ENCODE results near the gene FRMPD4.
"Not testable (repeated sequence)": the region's sequence is repeated elsewhere in the genome, so short reads cannot be mapped to it uniquely, and the experiment has no call there.

The FRMPD4 gene

DNA sequence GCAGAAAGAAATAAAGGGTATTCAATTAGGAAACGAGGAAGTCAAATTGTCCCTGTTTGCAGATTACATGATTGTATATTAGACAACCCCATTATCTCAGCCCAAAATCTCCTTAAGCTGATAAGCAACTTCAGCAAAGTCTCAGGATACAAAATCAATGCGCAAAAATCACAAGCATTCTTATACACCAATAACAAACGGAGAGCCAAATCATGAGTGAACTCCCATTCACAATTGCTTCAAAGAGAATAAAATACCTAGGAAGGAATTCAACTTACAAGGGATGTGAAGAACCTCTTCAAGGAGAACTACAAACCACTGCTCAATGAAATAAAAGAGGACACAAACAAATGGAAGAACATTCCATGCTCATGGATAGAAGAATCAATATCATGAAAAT, 404.0 kb downstream of the FRMPD4 start:
- not testable (repeated sequence) for DNase-seq (ENCODE audit: low read depth)

DNA sequence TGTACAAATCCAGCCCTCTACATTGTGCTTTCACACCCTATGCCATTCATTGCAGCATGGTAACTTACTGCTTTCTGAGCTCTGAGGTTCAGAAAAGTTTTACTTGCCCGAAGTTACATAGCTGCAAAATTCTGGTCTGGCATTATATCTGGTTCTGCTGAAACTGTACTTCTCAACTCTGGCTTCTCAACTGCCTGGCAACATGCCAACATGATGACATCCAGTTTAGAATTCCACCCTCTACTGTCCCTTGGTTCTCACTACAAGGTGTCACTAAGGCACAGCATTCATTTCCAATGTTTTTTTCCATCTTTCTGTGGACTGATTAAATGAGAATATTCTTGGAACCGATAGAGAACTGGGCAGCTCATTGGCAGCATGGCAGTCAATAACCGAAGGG, 410.1 kb downstream of the FRMPD4 start:
- no peak for DNase-seq (ENCODE audit: low read depth)

DNA sequence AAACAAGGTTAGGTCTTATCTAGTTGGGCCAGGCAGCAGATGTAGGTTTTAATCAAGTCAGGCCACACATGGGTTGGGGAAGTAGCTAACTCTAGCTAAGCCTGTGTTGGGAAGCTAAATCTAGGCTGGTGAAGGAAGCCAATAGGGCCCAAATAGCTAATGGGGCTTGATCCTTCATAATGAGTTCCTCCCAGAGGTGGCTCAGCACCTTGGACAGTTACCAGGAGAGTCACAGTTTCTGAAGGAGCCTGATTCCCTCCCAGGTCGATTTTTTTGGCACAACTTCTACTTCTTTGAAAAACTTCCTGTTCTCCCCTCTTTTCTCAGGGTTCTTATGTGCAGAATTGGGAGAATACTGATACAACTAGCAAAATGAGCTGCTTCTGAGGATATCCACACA, 410.5 kb downstream of the FRMPD4 start:
- no peak for DNase-seq (ENCODE audit: low read depth)

DNA sequence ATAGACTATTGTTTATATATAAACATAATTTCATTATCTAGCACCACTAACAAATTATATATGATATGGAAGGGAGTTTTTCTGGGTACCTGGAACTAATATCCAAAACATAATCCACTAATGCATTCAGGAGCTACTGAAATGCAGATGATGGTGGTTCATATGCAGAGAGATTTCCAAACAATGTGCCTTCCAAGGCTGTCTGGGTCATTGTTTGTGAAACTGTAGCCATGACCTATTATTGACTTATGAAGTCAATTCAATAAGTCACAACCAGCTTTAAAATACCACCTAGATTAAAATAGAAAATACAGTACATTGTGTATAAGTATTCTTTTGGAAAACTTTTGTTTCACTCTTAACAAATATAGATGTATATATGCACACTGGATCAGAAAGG, 415.9 kb downstream of the FRMPD4 start:
- no peak for DNase-seq (ENCODE audit: low read depth)

DNA sequence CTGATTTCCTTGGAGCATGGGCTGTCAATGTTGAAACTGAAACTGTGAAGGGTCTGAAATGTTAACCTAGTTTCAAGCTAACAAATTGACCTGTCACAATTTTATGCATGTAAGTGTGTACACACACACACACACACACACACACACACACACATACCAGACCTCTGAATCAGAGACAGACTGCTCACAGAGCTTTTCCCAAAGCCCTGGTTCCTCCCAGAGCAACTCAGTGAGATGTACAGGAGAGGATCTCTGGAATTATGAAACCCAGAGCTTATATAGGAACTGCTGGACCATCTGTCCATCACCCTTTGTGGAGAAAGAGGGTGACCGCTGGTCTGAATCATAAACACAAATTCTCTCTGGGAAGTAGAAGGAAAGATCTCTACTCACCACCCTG, 424.8 kb downstream of the FRMPD4 start:
- no peak for DNase-seq (ENCODE audit: low read depth)

DNA sequence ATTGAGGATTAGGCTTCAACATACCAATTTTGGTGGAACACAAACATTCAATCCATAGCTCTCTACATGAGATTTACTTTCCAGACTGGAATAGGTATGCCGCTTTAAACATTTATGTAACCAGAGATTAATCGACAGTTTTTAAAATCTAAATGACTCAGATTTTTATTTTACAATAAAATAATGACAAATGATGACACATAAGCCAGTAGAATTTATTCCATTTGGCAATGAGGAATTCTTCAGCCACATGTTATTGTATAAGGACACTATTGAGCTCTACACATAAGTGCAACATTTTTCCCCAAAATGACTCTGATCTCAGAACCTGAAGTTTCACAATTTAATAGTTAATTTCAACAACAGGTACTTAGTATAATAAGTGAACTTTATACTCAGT, 425.9 kb downstream of the FRMPD4 start:
- no peak for DNase-seq (ENCODE audit: low read depth)

DNA sequence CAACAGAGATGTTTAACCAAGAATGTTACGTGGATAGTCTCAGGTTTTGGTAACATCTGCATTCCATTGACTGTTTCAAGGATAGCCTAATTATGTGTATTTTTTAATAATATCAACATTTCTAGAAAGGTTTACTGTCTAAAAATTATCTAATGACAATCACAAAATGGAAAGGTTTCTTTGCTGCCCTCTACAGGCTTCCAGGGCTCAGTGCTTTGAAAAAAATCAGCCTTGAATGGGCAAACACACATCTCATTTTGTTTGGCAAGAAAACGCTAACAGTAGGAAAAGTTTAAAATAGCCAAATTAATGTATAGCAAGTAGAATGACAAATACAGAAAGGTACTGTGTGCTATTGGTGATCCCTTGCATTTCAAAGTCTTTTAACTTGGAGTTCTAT, 429.6 kb downstream of the FRMPD4 start:
- DNase-seq (ENCODE audit: low read depth) = no peak

DNA sequence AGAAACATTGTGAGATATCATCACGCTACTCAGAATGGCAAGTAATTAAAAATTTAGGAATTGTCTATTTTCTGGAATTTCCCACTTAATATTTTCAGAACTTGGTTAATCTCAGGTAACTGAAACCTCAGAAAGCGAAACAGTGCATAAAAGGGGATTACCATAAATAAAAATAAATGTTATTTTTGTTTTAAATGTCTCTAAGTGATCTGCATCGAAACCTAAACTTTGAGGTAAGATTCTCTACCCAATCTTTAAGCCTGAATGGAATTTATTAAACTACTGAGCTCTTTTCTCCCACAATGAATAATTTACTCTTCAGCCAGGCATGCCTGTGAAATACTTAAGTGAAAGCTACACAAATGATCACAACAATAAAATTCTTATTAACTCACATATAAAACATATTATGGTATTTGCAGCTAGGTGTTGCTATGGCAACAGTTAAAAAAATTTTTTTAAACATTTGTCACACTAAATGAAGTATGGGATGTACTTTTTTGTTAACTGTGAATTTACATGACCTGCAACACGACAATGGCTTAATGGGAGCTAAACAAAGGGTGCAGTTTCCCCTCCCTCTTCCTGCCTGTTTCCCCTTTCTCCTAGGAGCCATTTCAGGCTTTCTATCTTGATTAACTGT, 432.7 kb downstream of the FRMPD4 start:
- no peak for DNase-seq (ENCODE audit: low read depth)

DNA sequence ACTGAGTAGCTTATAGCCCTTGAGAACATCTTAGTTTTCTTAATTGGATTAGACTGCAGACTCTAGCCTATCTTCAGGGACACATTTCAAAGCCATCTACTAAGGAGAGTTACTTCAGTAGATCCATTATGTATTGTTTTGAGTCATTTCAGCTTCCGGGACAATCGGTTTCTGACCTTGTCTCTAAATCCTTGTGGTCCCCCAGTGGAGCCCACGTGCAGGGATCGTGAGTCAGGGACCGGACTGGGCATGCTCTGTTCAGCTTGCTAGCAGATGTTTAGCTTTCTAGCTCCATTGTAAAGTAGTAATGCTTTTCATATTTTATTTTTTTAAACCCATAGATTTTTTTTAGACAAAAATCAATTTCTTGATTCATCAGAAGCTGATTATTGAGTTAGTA, 441.0 kb downstream of the FRMPD4 start:
- DNase-seq (ENCODE audit: low read depth) = no peak

DNA sequence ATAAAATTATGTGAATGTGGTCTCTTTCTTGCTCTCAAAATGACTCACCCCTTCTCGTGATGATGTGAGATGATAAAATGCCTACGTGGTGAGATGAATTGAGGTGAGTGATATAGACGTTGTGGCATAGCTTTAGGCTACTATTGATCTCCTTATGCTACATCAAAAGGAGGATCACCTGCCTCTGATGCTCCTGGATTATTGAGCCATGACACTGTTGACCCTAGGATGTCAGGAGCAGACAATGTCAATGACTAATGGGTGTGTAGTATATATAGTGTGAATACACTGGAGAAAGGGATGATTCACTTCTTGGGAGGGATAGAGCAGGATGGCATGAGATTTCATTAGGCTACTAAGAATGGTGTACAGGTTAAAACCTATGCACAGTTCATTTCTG, 442.3 kb downstream of the FRMPD4 start:
- DNase-seq (ENCODE audit: low read depth) = no peak

DNA sequence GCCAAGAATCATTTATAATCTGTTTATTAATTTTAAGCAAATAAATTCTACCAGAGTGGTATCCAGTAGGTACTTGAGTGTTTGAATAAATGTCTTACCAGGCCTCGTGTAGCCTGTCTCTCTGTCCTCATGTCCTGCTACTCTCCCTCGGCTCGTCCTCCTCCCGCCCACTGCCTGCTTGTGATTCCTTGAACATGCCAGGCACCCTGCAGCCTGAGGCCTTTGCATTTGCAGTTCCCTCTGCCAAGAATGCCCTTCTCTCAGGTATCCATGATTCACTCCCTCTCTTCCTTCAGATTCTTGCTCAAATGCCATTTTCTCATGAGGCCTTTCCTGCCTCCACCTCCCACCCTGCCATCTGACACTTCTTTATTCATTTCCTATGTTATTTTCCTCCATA, 443.3 kb downstream of the FRMPD4 start:
- DNase-seq (ENCODE audit: low read depth) = no peak

DNA sequence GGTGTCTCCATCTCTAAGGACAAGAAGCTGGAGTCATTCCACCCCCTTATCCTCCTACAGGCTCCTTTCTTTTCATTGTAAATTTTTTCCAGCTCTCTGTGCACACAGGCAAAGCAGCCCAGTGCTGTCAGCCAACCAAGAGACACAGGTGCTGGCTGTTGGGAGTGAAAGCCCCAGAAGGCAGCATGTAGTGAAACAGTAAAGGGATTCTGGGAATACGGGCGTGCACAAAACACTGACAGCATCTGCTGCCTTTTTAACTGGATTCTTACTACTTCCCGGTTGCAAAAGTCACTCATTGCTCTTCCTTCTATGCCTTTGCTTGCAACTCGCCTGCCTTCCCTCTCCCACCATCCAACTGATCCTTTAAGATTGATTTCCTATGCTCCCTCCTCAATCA, 444.4 kb downstream of the FRMPD4 start:
- DNase-seq (ENCODE audit: low read depth) = no peak

DNA sequence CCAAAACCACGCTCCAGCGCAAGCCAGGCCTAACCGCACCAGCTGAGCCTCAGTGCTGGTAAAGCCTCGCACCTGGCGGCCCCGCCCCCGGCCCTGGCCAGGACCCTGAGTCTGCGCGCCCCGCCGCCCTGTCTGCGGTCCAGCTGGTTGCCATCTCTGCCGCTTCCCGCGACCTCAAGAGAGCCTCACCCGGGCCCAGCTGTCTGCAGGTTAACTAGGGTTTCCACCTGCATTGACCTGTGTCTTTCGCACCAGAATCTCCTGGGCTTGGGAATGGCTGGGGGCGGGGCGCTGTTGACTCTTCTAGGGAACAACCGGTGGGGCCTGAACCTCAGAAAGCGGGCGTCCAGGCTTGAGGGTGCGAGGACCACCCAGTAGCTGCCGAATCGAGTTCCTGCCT, 445.3 kb downstream of the FRMPD4 start:
- DNase-seq (ENCODE audit: low read depth) = no peak

DNA sequence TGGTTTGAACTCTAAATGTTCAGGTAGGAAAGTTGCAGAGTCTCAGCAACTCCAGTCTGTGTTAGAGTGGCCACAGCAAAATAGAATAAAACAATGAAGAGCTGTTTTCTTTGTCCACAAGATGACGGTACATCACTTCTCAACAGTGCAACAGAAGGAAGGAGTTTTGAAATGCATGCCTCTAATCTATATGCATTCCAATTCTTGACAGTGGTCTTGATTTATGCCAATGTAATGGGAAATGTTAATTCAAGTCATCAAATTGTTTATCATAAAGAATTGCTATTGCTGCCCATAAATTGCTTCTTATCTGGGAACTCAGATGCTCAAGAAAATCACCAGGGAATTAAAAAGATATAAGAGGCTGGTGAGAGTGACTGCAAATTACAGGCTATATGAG, 457.4 kb downstream of the FRMPD4 start:
- DNase-seq (ENCODE audit: low read depth) = no peak

DNA sequence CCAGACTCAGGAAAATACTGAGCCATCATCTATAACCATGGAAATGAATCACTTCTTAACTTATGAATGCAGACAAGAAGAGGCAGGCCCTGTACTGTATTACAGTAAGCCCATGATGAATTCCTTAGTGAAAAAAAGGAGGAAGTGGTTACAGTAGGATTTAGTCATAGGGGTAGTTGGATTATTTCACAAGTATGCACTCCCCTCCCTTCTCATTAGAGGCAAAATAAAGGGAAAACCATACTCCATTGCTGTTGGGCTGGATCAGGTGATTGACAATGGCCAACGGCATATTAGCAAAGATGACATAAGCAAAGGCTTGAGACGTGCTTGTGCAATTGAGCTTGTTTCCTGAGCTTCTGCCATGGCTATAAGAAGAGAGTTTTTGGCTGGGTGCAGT, 471.8 kb downstream of the FRMPD4 start:
- DNase-seq (ENCODE audit: low read depth) = no peak

DNA sequence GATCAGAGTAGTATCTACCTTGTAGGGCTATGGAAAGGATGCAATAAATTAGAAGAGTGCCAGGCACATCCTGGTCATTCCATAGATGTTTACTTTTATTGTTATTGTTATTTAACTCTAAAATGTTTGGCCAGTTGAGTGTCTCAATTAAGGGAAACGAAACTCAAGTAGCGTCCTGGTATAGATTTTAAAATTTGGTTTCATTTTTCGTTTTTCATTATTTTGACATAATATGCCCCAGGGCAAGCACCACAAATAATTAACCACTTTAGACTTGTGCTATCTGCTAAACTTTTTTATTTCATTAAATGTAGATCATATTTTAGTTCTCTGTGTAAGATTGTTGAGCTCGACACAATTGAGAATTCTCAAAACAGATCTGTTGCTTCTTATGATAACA, 473.2 kb downstream of the FRMPD4 start:
- no peak for DNase-seq (ENCODE audit: low read depth)

DNA sequence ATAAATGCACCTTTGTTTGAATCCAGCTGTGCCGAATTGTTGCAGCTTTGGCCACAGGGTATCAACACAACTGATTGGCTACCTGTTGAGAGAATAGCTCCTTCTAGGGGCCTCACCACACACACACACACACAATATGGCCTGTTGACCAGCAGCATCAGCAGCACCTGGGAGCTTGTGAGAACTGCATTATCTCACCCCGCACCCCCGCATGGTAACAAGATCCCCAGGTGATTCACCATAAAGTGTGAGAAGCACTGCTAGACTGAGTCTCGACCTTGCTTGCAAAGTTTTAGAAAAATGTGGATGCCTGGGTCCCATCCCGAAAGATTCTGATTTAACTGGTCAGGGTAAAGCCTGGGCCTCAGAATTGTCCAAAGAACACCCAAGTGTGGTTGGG, 476.0 kb downstream of the FRMPD4 start:
- no peak for DNase-seq (ENCODE audit: low read depth)

DNA sequence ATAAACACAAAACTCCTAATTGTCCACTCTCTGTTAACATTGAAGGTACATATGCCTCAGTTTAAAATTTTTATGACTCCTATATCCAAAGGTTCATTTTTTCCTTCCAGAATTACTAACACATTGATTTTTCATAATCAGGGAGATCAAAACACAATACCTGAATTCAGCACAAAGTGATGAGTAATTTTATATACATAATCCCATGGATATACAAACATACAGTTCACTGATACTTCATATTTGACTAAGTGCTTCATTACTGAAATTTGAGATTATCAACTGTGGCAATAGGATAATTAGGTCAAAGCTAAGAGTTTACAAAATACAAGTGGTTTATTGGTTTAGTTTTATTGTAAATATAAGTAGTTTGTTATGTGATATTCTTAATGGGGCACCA, 476.8 kb downstream of the FRMPD4 start:
- DNase-seq (ENCODE audit: low read depth) = no peak

DNA sequence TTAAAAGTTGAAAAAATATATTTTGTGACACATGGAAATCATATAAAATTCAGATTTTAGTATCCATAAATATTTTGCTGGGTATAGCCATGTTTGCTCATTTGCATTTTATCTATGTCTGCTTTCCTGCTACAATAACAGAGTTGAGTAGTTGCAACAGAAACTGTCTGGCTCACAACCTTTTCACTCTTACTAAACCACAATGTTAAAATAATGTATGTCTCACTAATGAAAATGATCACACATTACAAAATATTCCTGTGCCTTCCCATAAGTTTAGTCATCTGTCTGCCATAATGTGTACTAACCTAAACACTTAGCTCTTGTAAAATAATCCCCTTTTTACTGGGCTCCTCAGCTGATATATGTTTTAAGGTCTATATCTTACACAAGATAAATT, 479.0 kb downstream of the FRMPD4 start:
- no peak for DNase-seq (ENCODE audit: low read depth)

DNA sequence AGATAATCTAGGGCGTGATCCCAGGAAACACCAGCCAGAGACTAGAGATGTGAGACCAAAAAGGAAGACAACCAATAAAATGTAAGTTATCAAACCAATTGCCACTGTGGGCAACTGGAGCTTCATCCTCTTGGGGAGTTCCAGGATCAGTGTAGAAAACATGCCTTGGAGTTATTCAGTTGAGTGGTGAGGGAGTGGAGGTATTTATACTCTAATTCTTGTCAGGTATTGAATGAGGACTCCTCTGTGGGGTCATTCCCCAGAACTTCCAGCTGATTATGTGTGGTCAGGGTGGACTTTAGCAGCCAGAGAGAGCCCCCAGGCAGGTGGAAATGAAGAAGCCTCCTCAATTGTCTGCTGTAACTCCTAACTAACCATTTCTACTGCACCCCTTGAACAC, 509.0 kb downstream of the FRMPD4 start:
- DNase-seq (ENCODE audit: low read depth) = no peak

DNA sequence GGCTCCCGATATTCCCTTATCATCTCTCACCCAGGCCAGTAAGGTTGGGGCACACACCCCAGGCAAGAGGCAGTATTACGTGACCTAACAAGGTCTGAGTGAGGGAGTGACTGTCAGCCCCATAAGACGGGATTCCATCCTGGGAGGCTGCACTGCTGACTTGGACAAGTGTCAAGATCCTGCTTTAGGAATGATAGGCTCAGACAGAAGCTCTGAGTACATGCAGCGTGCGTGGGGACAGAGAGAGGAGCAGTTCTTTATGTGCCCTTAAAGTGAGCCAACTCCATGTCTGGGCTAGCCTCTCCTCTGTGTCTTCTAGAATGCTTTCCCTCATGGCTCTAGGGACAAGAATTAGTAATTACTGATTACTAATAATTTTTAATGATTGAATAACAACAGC, 510.7 kb downstream of the FRMPD4 start:
- no peak for DNase-seq (ENCODE audit: low read depth)

DNA sequence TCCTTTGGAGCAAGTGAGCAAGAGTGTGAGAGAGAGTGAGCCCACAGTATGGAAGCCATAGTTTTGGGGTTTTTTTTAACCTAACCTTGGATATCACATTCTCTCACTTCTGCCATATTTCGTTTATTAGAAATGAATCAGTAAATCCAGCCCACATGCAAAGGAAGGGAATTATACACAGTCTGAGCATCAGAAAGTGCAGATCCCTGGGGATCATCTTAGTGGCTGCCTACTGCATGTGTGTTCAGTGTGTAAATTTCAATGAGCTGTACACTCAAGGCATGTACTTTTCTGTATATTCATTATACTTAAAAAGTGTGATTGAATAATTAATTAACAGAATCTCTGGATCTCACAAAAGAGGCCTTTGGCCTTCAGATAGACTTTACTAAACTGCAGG, 519.2 kb downstream of the FRMPD4 start:
- DNase-seq (ENCODE audit: low read depth) = no peak

DNA sequence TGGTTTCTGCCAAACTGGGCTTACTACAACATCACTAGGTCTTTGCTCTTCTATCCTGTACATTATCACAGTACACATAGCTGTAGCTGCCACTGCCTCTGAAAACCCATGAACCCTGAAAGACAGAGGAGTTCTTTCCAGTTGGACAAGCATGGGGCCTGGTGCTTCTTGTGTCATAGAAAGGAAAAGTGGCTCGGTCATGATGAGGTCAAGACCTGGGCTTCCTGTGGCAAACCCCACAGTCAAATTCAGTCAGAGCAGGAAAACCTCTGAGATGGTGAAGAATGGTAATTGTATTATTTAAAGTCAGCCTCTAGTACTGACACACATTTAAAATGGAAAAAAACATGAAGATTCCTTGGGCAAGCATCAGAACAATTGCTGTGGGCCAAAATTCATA, 519.6 kb downstream of the FRMPD4 start:
- no peak for DNase-seq (ENCODE audit: low read depth)

DNA sequence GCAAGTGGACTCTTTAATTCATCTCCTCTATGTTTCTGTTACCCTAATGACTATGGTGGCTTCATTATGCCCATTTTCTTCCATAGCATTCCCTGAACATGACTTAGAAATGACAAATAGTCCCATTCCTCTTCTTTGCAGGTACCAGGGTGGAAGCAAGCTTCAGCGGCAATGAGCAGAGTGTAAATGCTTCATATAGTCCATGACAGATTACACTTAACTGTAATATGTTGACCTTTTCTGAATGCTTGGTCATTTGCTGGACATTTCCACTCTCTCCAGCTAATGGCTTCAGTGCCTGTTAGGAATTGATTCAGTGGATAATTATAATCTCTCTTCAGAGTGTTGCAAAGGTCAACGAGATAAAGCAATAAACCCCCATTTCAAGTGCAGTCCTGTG, 523.2 kb downstream of the FRMPD4 start:
- no peak for DNase-seq (ENCODE audit: low read depth)
